ENCODE measurements around the gene MAPK8IP3. TPM values are rescaled to one million over a fixed set of nuclear protein-coding genes. Genes with fewer than 3 reads are reported as not detected.

Gene MAPK8IP3
- total RNA-seq, 2 experiments from 2014 or later, result 46.5 to 50.7 TPM

GRCh38 chr16:1777375-1778199, 71.6 kb downstream of the MAPK8IP3 start:
- Mint-ChIP-seq H3K36me3 (ENCODE audit: low read depth) (peaks cover 1% of the 10 kb centered on the region), H3K9me3 (no peaks in the 10 kb centered on the region), H3K27ac (no peak overlapping the region), H3K27me3 (ENCODE audit: low read depth) (no peaks in the 10 kb centered on the region), H3K4me1 (ENCODE audit: low read depth) (peaks cover 17% of the 10 kb centered on the region), H3K4me3 (no peak overlapping the region)
- CTCF ChIA-PET, result no interaction called here
- intact Hi-C loops (cut with micrococcal nuclease), result no loop called here
- DNase-seq, result no peak

GRCh38 chr16:1778200-1779179, 72.5 kb downstream of the MAPK8IP3 start:
- no peak overlapping the region for H3K27ac Mint-ChIP-seq
- intact Hi-C loops (cut with micrococcal nuclease), result no loop called here
- CTCF ChIA-PET, result no interaction called here
- no peaks in the 10 kb centered on the region for H3K36me3 Mint-ChIP-seq (ENCODE audit: low read depth)
- no peak for DNase-seq
- no peaks in the 10 kb centered on the region for H3K9me3 Mint-ChIP-seq
- peaks cover 21% of the 10 kb centered on the region for H3K4me1 Mint-ChIP-seq (ENCODE audit: low read depth)
- no peaks in the 10 kb centered on the region for H3K27me3 Mint-ChIP-seq (ENCODE audit: low read depth)
- no peak overlapping the region for H3K4me3 Mint-ChIP-seq

GRCh38 chr16:1779234-1779701, 73.3 kb downstream of the MAPK8IP3 start:
- CTCF ChIA-PET, result no interaction called here
- Mint-ChIP-seq H3K9me3 (no peaks in the 10 kb centered on the region), H3K27ac (no peak overlapping the region), H3K4me1 (ENCODE audit: low read depth) (peaks cover 23% of the 10 kb centered on the region), H3K27me3 (ENCODE audit: low read depth) (no peaks in the 10 kb centered on the region), H3K4me3 (no peak overlapping the region), H3K36me3 (ENCODE audit: low read depth) (no peaks in the 10 kb centered on the region)
- intact Hi-C loops (cut with micrococcal nuclease), result no loop called here
- DNase-seq, result no peak

- CTCF ChIA-PET, result no interaction called here
- H3K4me3 Mint-ChIP-seq, result no peak overlapping the region
- no peak for DNase-seq
- no peaks in the 10 kb centered on the region for H3K27me3 Mint-ChIP-seq (ENCODE audit: low read depth)
- H3K4me1 Mint-ChIP-seq (ENCODE audit: low read depth), result peaks cover 21% of the 10 kb centered on the region
- no peaks in the 10 kb centered on the region for H3K9me3 Mint-ChIP-seq
- no peak overlapping the region for H3K27ac Mint-ChIP-seq
- H3K36me3 Mint-ChIP-seq (ENCODE audit: low read depth), result no peaks in the 10 kb centered on the region
- intact Hi-C loops (cut with micrococcal nuclease), result no loop called here
These were observed 74.0 kb downstream of the MAPK8IP3 start for GRCh38 chr16:1779741-1780676.

- H3K36me3 Mint-ChIP-seq (ENCODE audit: low read depth), result no peaks in the 10 kb centered on the region
- no peak overlapping the region for H3K4me3 Mint-ChIP-seq
- peaks cover 26% of the 10 kb centered on the region for H3K4me1 Mint-ChIP-seq (ENCODE audit: low read depth)
- no peaks in the 10 kb centered on the region for H3K27me3 Mint-ChIP-seq (ENCODE audit: low read depth)
- DNase-seq, result no peak
- intact Hi-C loops (cut with micrococcal nuclease), result no loop called here
- no peaks in the 10 kb centered on the region for H3K9me3 Mint-ChIP-seq
- CTCF ChIA-PET, result no interaction called here
- H3K27ac Mint-ChIP-seq, result no peak overlapping the region
These were observed 74.7 kb downstream of the MAPK8IP3 start for GRCh38 chr16:1780677-1781072.

GRCh38 chr16:1781254-1781653, 75.3 kb downstream of the MAPK8IP3 start:
- Mint-ChIP-seq H3K36me3 (ENCODE audit: low read depth) (no peaks in the 10 kb centered on the region), H3K9me3 (no peaks in the 10 kb centered on the region), H3K4me3 (peak overlapping the region; percentile 78), H3K27ac (peak overlapping the region; percentile 63), H3K4me1 (ENCODE audit: low read depth) (peaks cover 28% of the 10 kb centered on the region), H3K27me3 (ENCODE audit: low read depth) (no peaks in the 10 kb centered on the region)
- CTCF ChIA-PET, result no interaction called here
- intact Hi-C loops (cut with micrococcal nuclease), result no loop called here
- DNase-seq, result no peak

- DNase-seq, result peak; percentile 32
- Mint-ChIP-seq H3K9me3 (no peaks in the 10 kb centered on the region), H3K4me3 (peak overlapping the region; percentile 80), H3K27ac (peak overlapping the region; percentile 63), H3K27me3 (ENCODE audit: low read depth) (no peaks in the 10 kb centered on the region), H3K4me1 (ENCODE audit: low read depth) (peaks cover 28% of the 10 kb centered on the region), H3K36me3 (ENCODE audit: low read depth) (no peaks in the 10 kb centered on the region)
- intact Hi-C loops (cut with micrococcal nuclease), result loop anchor here (1.0 to 2.0 kb wide), 7 partner anchors 9 to 403 kb away; partner anchors contain the start of genes MAPK8IP3, MRPS34, MSRB1 and TBL3
- CTCF ChIA-PET, result interaction anchor here (0.9 to 2.0 kb wide), 7 partner anchors 9 to 147 kb away, joined by 3 to 26 read pairs (median 5); partner anchors contain the start of genes EME2, MAPK8IP3 and MRPS34
These were observed 75.9 kb downstream of the MAPK8IP3 start for GRCh38 chr16:1781758-1782407.

- H3K27ac Mint-ChIP-seq, result peak within 1 kb of the TSS; percentile 73
- DNase-seq, result peak; percentile 100
- CTCF ChIA-PET, result interaction anchor here (0.8 to 2.0 kb wide), 10 partner anchors 10 to 358 kb away, joined by 3 to 26 read pairs (median 5); partner anchors contain the start of genes EME2, MAPK8IP3 and MRPS34
- no peaks in the 10 kb centered on the region for H3K36me3 Mint-ChIP-seq (ENCODE audit: low read depth)
- peaks cover 28% of the 10 kb centered on the region for H3K4me1 Mint-ChIP-seq (ENCODE audit: low read depth)
- H3K9me3 Mint-ChIP-seq, result no peaks in the 10 kb centered on the region
- intact Hi-C loops (cut with micrococcal nuclease), result loop anchor here (1.0 to 2.0 kb wide), 7 partner anchors 9 to 404 kb away; partner anchors contain the start of genes MAPK8IP3, MRPS34, MSRB1 and TBL3
- H3K27me3 Mint-ChIP-seq (ENCODE audit: low read depth), result no peaks in the 10 kb centered on the region
- peak within 1 kb of the TSS; percentile 90 for H3K4me3 Mint-ChIP-seq
These were observed 76.6 kb downstream of the MAPK8IP3 start, which contains the start of the genes NUBP2 and SPSB3 for GRCh38 chr16:1782408-1783264. NUBP2 (plus strand) TSS chr16:1782960; CDS start chr16:1783021, 61 bp downstream. SPSB3 (minus strand) TSS chr16:1782571; CDS start chr16:1781483, 1,088 bp downstream.

GRCh38 chr16:1784977-1785845, 79.2 kb downstream of the MAPK8IP3 start:
- Mint-ChIP-seq H3K9me3 (no peaks in the 10 kb centered on the region), H3K4me3 (peak overlapping the region; percentile 54), H3K36me3 (ENCODE audit: low read depth) (no peaks in the 10 kb centered on the region), H3K27me3 (ENCODE audit: low read depth) (no peaks in the 10 kb centered on the region), H3K27ac (no peak overlapping the region), H3K4me1 (ENCODE audit: low read depth) (peaks cover 28% of the 10 kb centered on the region)
- CTCF ChIA-PET, result interaction anchor here (1.4 kb wide), 1 partner anchor 80 kb away, joined by 3 read pairs; the partner anchor contains the start of gene MAPK8IP3
- intact Hi-C loops (cut with micrococcal nuclease), result no loop called here
- no peak for DNase-seq

- no peak overlapping the region for H3K4me3 Mint-ChIP-seq
- no peak overlapping the region for H3K27ac Mint-ChIP-seq
- DNase-seq, result no peak
- CTCF ChIA-PET, result no interaction called here
- no peaks in the 10 kb centered on the region for H3K27me3 Mint-ChIP-seq (ENCODE audit: low read depth)
- no peaks in the 10 kb centered on the region for H3K36me3 Mint-ChIP-seq (ENCODE audit: low read depth)
- H3K4me1 Mint-ChIP-seq (ENCODE audit: low read depth), result peaks cover 26% of the 10 kb centered on the region
- intact Hi-C loops (cut with micrococcal nuclease), result no loop called here
- H3K9me3 Mint-ChIP-seq, result no peaks in the 10 kb centered on the region
These were observed 79.8 kb downstream of the MAPK8IP3 start for GRCh38 chr16:1785846-1786170.

All from activated naive CD4-positive, alpha-beta T cell treated with anti-CD3 and anti-CD28 coated beads for 36 hours (primary cell).